T-helper 1 cell treated with Interleukin-12 subunit alpha and Interleukin-12 subunit beta and Interleukin-4 antibody, amounts not matched to agents 30 ng/mL and 1 ng/mL, for 36 hours (primary cell): ENCODE results near the gene LHFPL3. TPM values are rescaled to one million over a fixed set of nuclear protein-coding genes. Genes with fewer than 3 reads are reported as not detected.

Experiments
- intact Hi-C: fragments of 100-400 bp; cut with micrococcal nuclease; formaldehyde crosslinking; loops from one replicate; pipeline ENCODE4 v1.15.1; 2024
- total RNA-seq: library from RNA; stranded (reverse); gene quantifications from 2 replicates; pipeline ENCODE4 v1.2.3, GENCODE V29; 2022

LHFPL3 gene
- total RNA-seq, 1 donor from 2014 or later, result not detected

DNA sequence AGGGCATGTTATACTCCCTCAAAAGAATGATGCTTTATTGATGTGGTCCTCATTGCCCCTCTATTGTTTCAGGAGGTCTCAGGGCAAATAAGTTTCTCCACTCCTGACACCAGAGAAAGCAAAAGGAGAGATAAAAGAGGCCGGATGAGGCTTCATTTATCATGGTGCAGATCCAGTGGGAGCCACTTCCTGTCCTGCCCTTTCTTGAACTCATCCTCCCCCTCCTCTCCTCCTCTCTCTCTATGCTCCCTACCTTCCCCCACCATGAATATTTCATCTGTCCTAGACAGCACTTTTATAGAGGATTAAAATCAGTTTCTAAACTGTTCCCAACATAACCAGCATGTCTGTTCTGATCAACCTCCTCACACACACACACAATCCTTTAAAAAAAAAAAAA is 513.4 kb downstream of the LHFPL3 start:
- intact Hi-C loops, result no loop called here

DNA sequence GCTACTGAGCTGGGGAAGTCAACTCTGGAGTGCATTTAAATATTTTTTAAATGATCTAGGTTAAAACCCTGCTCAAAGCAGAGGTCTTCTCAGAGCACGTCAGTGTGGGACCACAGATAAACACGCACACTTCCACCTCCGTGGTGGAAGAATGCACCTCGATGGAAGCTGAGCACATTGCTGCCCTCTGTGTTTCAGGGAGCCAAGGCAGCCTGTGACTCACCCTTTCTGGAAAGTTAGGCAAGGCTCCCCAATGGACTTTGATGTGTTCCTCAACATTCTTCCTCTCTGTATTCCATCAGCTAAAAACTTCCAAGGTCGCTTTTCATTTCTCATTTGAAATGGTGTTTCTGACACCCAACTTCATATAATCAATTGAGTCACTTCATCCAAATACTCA is 514.8 kb downstream of the LHFPL3 start:
- intact Hi-C loops, result no loop called here

DNA sequence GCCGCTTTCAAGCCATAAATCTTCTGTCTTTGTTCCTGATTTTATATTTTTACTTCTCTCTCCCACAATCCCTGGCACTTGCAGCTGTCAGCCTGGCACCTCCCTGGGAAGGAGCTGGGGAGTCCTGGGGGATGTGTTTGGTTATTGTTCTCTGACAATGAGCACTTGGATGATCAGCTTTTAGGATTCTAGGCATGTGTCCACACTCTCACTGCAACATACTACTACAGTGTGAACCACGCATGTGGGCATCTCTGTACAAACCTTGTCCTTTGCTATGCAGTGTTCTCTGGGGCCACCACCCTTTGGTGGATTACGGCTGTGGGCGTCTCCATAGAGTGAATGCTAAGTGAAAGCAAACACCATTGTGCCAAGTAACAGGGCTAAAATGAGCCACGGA is 517.2 kb downstream of the LHFPL3 start:
- intact Hi-C loops, result no loop called here

DNA sequence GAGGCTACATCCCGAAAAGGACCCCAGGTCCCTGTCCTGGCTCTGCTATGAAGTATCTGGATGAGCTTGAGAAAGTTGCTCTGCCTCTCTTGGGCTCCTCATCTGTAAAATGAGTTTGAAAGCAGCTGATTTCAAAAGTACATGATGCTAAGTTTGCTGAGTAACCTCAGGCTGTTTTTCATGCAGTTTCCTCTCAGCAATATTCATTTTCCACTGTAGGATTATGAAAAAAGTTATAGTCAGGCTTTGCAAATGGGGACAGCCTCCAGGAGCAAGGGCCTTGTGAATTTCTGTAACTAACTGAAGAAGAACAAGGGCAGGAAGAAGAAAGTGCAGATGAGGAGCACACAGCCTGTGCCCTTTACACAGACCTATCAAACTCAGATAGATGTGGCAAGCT is 518.3 kb downstream of the LHFPL3 start:
- intact Hi-C loops, result no loop called here

DNA sequence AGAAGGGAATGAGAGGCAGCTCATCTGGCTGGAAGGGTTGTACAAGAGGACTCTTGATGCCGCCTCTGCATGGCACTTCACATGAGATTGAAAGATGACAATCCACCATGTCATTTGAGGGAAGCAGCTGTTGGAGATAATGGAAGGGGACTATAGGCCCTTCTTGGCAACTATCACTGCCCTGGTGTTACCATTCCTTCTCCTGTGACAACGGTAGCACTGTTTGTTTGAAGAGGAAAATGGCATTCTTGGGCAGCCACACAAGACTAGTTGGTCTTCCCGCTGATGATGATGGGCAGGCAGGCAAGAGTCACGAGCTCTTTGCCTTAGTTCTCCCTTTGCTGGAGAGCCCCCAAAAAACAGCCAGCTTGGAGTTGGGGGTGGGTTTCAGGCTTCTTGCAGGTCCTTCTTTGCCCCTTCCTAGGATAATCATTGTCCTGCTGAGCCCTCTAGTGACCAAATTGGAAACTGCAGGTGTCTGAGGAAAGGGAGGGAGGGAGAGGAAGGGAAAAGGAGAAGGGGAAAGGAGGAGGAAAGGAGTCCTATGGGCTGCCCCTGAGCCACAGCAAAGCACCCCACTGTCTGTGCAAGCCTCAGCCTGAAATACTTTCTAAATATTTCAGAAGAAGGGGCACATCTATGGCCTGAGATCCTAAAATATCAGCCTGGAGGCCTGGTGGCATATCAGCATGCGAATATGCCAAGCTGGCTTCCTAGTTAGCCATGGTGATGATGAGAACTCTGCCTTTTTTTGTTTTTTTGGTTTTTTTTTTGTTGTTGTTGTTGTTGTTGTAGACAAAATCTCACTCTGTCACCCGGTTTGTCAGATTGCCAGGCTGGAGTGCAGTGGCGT is 520.0 kb downstream of the LHFPL3 start:
- intact Hi-C loops, result loop anchor here (1.0 to 2.0 kb wide), 4 partner anchors 70 to 1276 kb away; no protein-coding TSS in a partner anchor

DNA sequence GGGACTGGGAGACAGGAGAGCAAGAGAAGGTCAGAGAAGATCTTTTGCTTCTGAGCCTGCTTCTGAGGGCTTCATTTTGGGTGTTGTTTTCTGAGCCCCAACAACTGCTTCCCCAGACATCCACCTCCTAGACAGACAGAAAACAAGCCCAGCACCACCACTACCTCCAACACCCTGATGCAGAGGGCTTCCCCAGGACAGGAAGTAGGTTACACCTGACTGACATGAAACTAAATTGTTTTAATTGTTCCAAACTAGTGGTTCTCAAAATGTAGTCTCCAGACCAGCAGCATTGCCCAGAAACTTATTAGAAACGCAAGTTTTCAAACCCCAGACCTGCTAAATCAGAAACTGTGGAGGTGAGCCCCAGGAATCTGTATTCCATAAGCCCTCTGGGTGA is 522.0 kb downstream of the LHFPL3 start:
- intact Hi-C loops, result no loop called here

DNA sequence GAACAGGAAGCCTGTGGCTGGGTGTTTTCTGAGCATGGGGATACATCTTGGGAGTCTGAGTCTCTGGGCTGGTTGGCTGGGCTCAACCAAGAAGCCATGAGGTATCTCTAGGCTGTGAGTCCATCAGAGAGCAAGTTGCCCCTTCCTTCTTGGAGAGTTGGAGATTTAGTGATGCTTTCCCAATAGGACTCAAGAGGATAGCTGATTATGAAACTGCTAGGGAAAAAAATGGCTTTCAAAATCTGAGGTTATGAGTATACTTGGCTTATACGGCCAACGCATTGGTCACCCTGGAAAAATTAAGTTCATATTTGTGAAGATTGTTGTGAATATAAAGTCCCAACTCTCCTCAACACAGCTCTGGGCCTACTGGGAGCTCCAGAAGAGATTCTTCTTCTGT is 522.9 kb downstream of the LHFPL3 start:
- intact Hi-C loops, result no loop called here

DNA sequence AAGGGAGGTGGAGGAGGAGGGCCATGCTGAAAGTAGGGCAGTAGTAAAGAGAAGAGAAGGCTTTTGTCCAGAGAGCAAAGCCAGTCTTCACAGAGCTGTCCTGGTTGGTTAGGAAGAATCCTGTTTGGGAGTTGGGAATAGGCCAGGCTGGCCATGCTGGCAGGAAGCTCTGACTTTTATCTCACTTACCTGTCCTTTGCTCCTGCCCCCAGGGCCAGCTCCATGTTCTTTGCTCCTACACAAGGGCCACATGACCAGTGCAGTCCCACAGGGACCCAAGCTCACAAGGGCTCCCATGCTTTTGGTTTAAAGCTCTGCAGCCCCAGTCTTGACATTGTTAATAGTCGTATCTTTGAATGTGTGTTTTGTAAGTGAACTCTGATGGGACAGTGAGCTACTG is 524.0 kb downstream of the LHFPL3 start:
- intact Hi-C loops, result no loop called here

DNA sequence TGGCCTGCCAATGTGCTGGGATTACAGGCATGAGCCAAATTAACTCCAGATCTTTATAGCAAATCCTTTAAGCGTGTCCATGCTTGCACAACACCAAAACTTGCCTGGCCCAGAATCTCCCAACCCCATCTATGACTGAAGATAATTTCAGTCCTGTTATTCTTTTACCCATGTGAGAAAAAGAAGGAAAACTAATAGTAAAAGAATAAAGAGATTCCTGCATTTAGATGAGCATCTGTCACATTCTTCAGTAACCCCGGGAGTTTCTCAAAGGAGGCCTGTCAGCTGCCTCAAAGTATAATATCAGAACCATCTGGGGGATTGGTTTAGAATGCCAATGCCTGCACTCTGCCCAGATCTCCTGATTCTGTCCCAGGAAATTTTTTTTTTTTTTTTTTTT is 527.5 kb downstream of the LHFPL3 start:
- intact Hi-C loops, result no loop called here

DNA sequence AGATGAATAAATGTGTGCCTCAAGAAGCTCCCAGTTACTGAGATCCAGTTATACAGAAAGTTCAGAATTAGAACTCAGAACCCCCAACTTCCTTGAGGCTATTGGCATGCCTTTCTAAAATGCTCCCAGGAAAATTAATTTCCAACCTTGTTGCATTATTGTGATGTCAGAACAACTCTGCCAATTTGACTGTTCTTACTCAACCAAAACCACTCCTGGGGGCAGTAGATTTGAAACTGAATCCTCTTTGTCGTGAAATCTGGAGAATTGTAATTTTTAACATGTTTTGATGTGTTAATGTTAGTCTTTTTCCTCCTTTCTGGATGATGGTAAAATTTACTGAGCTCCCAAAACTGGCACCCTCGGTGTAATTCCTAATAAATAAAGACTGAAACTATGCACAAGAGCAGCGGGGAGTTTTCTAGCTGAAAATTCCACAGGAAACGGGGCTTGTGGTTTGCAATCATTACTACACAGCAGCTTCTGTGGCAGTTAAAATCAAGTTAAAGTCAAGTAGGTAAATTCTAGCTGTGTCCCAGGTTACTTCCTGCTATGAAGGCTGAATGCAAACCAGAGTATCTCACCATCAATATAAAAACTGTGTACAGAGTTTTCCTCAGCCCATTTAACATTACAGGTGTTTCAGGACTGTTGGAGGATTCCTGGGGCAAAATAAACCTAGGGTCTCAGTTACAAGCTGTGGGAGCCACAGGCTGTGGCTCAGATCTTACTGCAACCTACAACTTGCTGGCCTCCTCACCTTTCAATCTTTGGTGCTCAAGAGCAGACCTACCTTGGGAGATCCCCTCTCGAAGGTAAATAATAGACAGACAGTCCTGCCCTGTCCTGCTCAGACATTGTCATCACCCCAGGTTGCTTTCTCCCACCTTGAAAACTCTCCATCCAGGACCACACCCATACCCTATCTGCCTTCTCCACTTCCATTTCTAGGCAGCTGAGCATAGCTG is 529.3 kb downstream of the LHFPL3 start:
- intact Hi-C loops, result no loop called here

DNA sequence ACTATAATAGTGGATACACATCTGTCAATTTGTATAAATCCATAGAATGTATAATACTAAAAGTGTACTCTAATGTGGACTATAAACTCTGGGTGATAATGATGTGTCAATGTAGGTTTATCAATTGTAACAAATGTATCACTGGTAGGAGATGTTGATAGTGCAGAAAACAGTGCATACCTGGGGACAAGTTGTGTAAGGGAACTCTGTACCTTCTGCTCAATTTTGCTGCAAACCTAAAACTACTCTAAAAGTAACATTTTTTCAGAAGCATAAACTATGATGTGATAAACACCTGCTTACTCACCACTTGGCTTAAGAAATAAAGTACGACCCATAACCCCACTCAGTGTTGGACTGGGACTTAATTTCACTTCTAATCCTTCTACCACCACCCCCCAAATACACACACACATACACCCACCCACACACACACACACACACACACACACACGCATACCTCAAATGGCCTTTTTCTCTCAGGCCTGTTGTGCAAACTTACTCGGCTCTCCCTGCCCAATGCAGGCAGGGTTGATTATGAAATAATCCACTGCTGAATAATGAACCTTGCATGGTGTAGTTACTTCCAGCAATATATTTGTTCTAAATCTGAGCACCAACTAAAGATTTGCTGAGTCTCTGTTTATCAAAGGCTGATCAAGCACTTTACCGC is 531.5 kb downstream of the LHFPL3 start:
- intact Hi-C loops, result no loop called here

DNA sequence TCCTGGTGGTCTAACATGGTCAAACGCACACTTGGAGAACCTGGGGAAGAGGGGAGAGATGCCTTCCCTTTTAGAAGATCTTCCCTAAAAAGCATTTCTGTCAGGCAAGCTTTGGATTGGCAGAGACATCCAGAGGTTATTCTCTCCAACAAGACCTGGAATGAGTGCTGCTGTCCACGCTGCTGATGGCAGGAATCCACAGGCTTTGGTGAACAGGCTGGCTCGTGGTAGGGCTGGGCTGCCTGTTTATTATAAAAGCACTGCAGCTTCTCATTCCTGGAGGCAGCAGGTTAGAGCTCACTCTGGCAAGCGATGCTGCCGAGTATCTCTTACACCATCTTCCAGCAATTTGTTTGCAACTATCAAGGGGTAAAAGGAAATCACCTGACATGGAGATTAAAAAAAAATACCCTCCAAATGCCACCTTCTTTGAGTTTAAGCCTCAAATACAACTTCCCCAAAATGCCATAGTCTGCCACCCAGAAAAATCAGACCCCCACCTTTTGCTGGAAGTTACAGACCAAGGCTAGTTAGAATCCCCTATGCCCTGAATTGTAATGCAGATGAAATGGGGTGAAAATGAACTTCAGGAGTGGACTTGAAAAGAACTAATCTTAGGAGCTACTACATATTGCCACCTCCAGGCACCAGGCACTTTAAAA is 533.5 kb downstream of the LHFPL3 start:
- intact Hi-C loops, result no loop called here

DNA sequence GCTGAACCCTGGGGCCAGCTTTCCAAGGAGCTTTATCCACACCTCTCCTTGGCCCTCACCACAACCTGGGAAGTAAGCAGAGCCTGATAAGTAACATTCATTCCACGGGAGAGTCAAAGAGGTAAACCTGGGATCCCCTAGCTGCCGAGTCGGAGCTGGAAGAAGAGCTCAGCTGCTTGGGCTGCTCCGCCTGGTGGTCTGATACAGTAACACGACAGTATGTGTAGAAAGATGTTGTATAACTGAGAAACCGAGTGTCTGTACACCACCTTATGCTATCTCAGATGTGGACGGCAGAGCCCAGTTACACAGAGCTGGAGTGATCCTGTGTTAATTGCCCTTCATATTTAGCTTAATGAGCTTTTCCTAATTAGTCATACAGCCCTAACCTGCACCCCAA is 534.3 kb downstream of the LHFPL3 start:
- intact Hi-C loops, result no loop called here

DNA sequence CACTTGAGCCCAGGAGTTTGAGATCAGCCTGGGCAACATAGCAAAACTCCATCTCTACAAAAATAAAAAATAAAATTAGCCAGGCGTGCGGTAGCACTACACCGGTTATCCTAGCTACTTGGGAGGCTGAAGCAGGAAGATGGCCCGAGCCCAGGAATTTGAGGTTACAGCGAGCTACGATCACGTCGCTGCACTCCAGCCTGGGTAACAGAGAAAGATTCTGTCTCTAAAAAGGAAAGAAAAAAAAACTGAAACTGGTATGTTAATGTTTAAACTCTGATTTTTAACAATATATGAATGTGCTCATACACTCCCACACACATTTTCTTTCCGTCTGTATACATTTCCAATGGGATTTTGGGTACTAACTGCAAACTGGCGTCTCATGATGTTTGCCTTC is 545.0 kb downstream of the LHFPL3 start:
- intact Hi-C loops, result no loop called here

DNA sequence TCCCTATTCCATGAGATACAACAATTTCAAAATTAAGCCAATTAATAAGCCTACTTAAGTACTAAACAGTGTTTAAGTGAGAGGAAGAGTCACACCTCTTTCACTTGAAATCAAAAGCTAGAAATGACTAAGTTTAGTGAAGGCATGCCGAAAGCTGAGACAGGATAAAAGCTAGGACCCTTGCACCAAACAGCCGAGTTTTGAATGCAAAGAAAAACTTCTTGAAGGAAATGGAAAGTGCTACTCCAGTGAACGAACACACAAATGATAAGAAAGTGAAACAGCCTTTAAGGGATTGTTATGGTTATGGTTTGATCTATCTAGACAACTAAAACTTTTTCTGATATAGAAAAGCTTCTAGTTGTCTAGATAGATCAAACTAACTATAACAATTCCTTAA is 550.2 kb downstream of the LHFPL3 start:
- intact Hi-C loops, result no loop called here

DNA sequence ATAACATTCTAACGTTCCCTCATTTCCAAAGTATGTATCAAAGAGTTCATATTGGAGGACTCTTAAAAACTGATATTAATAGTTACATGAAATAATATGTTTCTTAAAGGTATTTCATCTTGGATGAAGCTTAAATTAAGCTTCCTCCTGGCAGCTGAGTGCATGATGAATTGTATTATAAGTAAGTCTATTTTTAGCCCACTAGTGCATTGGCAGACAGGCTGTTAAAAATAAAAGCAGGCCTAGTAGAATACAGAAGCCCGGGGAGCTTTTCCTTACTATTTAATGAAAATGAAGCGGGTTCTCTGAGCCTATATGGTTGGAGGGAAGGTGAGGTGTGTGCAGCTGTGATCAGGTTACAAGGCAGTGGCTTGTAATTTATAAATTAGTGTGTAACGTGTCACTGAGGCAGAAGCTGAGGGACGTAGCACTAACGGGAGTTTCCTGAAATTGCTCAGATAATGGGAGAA is 554.9 kb downstream of the LHFPL3 start:
- intact Hi-C loops, result loop anchor here (1.0 to 2.0 kb wide), 2 partner anchors 35 to 706 kb away; no protein-coding TSS in a partner anchor

DNA sequence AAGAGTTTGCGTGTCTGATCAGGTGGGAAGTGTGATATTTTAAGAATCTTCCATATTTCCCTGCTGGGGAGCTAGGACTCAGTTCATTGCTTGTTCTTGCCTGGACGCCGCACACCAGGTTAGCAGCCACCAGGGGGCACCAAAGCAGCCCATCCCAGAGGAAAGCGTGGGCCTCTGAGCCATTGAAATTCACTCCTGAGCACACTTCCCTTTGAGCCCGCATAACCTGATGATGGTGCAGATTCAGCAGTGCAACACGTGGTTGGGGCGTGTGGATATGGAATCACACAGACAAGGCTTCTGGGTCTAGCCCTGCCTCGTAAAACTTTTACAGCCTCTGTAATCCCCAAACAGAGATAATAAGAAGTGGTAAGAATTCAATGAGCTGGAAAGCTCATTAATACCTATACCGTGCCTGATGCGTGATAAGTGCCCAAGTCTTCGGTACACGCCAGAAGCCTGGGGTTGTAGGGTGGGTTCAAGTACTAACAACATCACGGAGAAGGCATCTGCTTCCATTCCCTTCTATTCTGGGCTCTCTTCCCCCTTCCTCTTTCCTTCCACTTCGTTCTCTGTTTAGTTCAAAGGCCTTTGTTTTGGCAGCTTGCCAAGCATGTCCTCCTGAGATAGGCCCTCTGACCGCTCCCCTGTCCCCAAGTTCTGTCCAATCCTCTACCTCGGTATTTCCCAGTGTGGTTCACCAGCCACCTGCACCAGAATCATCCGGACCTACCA is 555.5 kb downstream of the LHFPL3 start:
- intact Hi-C loops, result loop anchor here (1.0 to 2.0 kb wide), 2 partner anchors 34 to 705 kb away; no protein-coding TSS in a partner anchor

DNA sequence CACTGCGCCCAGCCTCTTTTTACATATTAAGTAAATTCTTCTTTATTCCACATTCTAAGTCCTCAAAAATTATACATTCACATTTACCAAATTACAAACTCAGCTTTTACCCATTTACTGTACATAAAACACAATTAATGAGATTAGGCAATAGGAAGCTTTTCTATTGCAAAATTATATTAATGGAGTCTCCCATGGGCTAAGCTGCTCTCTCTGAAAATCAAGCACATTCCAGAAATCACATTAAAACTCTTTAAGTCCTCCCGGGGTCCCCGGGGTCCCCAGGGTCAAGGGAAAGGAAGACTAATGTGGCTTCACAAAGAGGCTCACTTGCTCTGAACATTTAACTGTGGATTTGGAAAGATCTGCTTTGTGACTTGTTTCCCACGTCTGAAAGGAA is 558.2 kb downstream of the LHFPL3 start:
- intact Hi-C loops, result no loop called here

DNA sequence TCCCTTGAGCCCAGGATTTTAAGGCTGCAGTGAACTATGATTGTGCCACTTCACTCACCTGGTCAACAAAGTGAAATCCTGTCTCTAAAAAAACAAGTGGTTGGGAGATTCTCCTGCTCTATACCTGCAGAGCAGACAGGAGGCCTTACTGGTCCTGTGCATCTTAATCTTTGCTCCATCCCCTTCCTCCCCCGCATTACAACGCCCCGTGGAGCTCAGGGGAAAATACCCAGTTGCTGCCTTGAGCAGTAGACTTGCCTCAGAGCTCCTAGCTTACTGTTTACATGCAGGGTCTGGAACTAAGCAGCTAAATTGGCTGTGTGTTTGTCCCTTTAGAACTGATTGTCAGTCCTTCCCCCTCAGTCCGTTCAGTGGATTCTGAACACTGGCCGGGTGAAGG is 561.8 kb downstream of the LHFPL3 start:
- intact Hi-C loops, result no loop called here

DNA sequence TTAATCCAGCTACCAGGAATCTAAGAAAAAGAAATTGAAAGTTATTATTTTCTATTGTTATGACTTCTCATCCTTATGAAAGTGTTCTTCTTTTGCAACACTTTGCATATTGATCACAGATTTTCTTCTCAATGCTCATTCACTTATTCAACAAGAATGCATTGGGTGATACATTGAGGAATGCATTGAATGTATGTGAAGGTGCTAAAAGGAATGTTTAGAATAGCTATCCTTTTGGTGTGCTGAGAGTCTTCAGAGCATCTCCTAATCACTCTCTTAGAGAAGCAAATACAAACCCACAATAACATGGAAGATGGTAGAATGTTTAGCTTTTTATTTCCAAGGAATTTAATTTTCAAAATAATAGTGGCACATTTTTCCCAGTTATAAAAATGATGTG is 563.5 kb downstream of the LHFPL3 start:
- intact Hi-C loops, result no loop called here
